SKM-1 (cell line): ENCODE data around the gene CNTD1.
"Not testable (repeated sequence)": the region's sequence is repeated elsewhere in the genome, so short reads cannot be mapped to it uniquely, and the experiment has no call there.

ENCODE experiments used
- DNase-seq: peaks from one replicate; lab custom pipeline; 2025; ENCODE audit not compliant: unreplicated experiment; lab: John Stamatoyannopoulos, UW

CNTD1 gene

GRCh38 chr17:42798383-42799380, at the start of gene CNTD1, which contains the start of gene COA3:
CNTD1 (plus strand) TSS chr17:42798861; CDS start chr17:42799068, 207 bp downstream.
COA3 (minus strand) TSS chr17:42798704; CDS start chr17:42798681, 23 bp downstream.
- DNase-seq, result peak; percentile 53

GRCh38 chr17:42748908-42749798, 49.5 kb upstream of the CNTD1 start:
- no peak for DNase-seq

- DNase-seq, result no peak
Observed at GRCh38 chr17:42750739-42751344, 47.8 kb upstream of the CNTD1 start.

GRCh38 chr17:42751628-42752027, 47.0 kb upstream of the CNTD1 start:
- DNase-seq, result no peak

- no peak for DNase-seq
Observed at GRCh38 chr17:42754782-42755181, 43.9 kb upstream of the CNTD1 start.

GRCh38 chr17:42759982-42760651, 38.5 kb upstream of the CNTD1 start:
- no peak for DNase-seq

GRCh38 chr17:42760652-42761581, 37.7 kb upstream of the CNTD1 start, which contains the start of gene RAMP2:
RAMP2 (plus strand) TSS chr17:42761227; CDS start chr17:42761262, 35 bp downstream.
- DNase-seq, result no peak

GRCh38 chr17:42761638-42762037, 37.0 kb upstream of the CNTD1 start:
- DNase-seq, result no peak

GRCh38 chr17:42766124-42766523, 32.5 kb upstream of the CNTD1 start:
- DNase-seq, result no peak

GRCh38 chr17:42767512-42767911, 31.1 kb upstream of the CNTD1 start:
- DNase-seq, result no peak

GRCh38 chr17:42768006-42768405, 30.7 kb upstream of the CNTD1 start:
- not testable (repeated sequence) for DNase-seq

GRCh38 chr17:42769964-42770363, 28.7 kb upstream of the CNTD1 start:
- not testable (repeated sequence) for DNase-seq

- DNase-seq, result no peak
Observed at GRCh38 chr17:42772945-42773289, 25.7 kb upstream of the CNTD1 start.

GRCh38 chr17:42773290-42774035, 25.2 kb upstream of the CNTD1 start, which contains the start of gene VPS25:
VPS25 (plus strand) TSS chr17:42773449; CDS start chr17:42773476, 27 bp downstream.
- peak; percentile 69 for DNase-seq

GRCh38 chr17:42774066-42774745, 24.5 kb upstream of the CNTD1 start:
- DNase-seq, result no peak

GRCh38 chr17:42775534-42776098, 23.0 kb upstream of the CNTD1 start:
- peak; percentile 70 for DNase-seq

GRCh38 chr17:42778570-42778969, 20.1 kb upstream of the CNTD1 start:
- no peak for DNase-seq
